HepG2 (cell line): Measurements from ENCODE around the gene TCEANC2. TPM values are rescaled to one million over a fixed set of nuclear protein-coding genes. Genes with fewer than 3 reads are reported as not detected.

Experiments used
- DZIP1 ChIP-seq: sonication (generic); formaldehyde crosslinking; IDR thresholded peaks from 2 replicates; pipeline ENCODE4 v1.5.0; 2020; ENCODE audit warnings: mild to moderate bottlenecking, missing genetic modification reagents
- ELF1 ChIP-seq: sonication (generic); formaldehyde crosslinking; IDR thresholded peaks from 2 replicates; pipeline ENCODE4 v1.4.0; 2020; ENCODE audit warnings: missing genetic modification reagents
- ESRRA ChIP-seq: sonication (generic); formaldehyde crosslinking; IDR thresholded peaks from 2 replicates; pipeline ENCODE4 v1.5.1; 2020; ENCODE audit warnings: mild to moderate bottlenecking, low read depth, missing genetic modification reagents
- NFIC ChIP-seq: IDR thresholded peaks from 2 replicates; pipeline ENCODE4 v1.6.1; 2012; ENCODE audit warnings: mild to moderate bottlenecking, low read length, inconsistent platforms
- SMAD3 ChIP-seq: sonication (generic); formaldehyde crosslinking; IDR thresholded peaks from 2 replicates; pipeline ENCODE4 v1.4.0; 2020; ENCODE audit warnings: missing genetic modification reagents
- TP53 ChIP-seq: sonication (generic); formaldehyde crosslinking; conservative IDR thresholded peaks from 2 replicates; pipeline ENCODE4 v1.4.0; 2020; ENCODE audit warnings: missing genetic modification reagents
- ZNF124 ChIP-seq: sonication (generic); formaldehyde crosslinking; IDR thresholded peaks from 2 replicates; pipeline ENCODE4 v1.4.0; 2020; ENCODE audit warnings: missing genetic modification reagents
- ZNF318 ChIP-seq: sonication (generic); formaldehyde crosslinking; IDR thresholded peaks from 2 replicates; pipeline ENCODE4 v1.4.0; 2020; ENCODE audit warnings: mild to moderate bottlenecking, missing genetic modification reagents
- polyA plus RNA-seq, 8 experiments: library from polyadenylated mRNA; depleted of rRNA in 3 of 8; stranded (reverse) in 7 of 8; unstranded in 1 of 8; fragments of >200 nt; fragmentation: Illumina TruSeq in 4 of 8; extraction: Trizol in 4 of 8; gene quantifications; 2 replicates each; pipeline versions ENCODE4 v1.2.1 to v1.2.3, GENCODE V29; 2011 to 2016; ENCODE audit warnings: low read depth in 4 of 8, missing spikeins in 1 of 8, mixed read lengths in 1 of 8; ENCODE audit not compliant: insufficient read depth in 1 of 8
- total RNA-seq, 5 experiments: library from RNA; depleted of rRNA; stranded (reverse); fragments of >200 nt; fragmentation: Illumina TruSeq; extraction: Trizol; gene quantifications; 2 replicates each; pipeline ENCODE4 v1.2.3, GENCODE V29; 2016; ENCODE audit warnings: low read depth in 1 of 5
- TF ChIP-seq, protein P1 (sequence below): sonication (generic); formaldehyde crosslinking; IDR thresholded peaks from 2 replicates; pipeline ENCODE4 v1.4.0; 2020; ENCODE audit warnings: missing genetic modification reagents, borderline replicate concordance
- TF ChIP-seq, protein P2 (sequence below): IDR thresholded peaks from 2 replicates; pipeline ENCODE4 v1.6.1; 2016; ENCODE audit warnings: low read depth, borderline replicate concordance

The TCEANC2 gene
- total and polyA plus RNA-seq, 2 of the 13 experiments (the other 11 are each of a cell fraction or from before 2014, with no cell fraction given), result 3.8 to 5.0 TPM

GRCh38 chr1:54016343-54017282 lies 36.8 kb upstream of the TCEANC2 start (continued):
- TF ChIP-seq, protein P1, sequence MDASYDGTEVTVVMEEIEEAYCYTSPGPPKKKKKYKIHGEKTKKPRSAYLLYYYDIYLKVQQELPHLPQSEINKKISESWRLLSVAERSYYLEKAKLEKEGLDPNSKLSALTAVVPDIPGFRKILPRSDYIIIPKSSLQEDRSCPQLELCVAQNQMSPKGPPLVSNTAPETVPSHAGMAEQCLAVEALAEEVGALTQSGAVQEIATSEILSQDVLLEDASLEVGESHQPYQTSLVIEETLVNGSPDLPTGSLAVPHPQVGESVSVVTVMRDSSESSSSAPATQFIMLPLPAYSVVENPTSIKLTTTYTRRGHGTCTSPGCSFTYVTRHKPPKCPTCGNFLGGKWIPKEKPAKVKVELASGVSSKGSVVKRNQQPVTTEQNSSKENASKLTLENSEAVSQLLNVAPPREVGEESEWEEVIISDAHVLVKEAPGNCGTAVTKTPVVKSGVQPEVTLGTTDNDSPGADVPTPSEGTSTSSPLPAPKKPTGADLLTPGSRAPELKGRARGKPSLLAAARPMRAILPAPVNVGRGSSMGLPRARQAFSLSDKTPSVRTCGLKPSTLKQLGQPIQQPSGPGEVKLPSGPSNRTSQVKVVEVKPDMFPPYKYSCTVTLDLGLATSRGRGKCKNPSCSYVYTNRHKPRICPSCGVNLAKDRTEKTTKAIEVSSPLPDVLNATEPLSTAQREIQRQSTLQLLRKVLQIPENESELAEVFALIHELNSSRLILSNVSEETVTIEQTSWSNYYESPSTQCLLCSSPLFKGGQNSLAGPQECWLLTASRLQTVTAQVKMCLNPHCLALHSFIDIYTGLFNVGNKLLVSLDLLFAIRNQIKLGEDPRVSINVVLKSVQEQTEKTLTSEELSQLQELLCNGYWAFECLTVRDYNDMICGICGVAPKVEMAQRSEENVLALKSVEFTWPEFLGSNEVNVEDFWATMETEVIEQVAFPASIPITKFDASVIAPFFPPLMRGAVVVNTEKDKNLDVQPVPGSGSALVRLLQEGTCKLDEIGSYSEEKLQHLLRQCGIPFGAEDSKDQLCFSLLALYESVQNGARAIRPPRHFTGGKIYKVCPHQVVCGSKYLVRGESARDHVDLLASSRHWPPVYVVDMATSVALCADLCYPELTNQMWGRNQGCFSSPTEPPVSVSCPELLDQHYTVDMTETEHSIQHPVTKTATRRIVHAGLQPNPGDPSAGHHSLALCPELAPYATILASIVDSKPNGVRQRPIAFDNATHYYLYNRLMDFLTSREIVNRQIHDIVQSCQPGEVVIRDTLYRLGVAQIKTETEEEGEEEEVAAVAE (CRISPR knock-in tag), result 0 out of 2 replicates have a peak, but pooled peaks have one; percentile 41
- peak; percentile 29; the same call in 1 of the 2 replicates for TF ChIP-seq ELF1 (CRISPR knock-in tag)
- no peak for TF ChIP-seq TP53 (CRISPR knock-in tag)
- TF ChIP-seq ZNF124 (CRISPR knock-in tag), result 0 out of 2 replicates have a peak, but pooled peaks have one; percentile 38
- TF ChIP-seq SMAD3 (CRISPR knock-in tag), result peak; percentile 57; the same call in 1 of the 2 replicates
- TF ChIP-seq, protein P2, sequence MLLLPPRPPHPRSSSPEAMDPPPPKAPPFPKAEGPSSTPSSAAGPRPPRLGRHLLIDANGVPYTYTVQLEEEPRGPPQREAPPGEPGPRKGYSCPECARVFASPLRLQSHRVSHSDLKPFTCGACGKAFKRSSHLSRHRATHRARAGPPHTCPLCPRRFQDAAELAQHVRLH (CRISPR knock-in tag), result no peak
- TF ChIP-seq NFIC, result no peak
- TF ChIP-seq ESRRA, result 0 out of 2 replicates have a peak, but pooled peaks have one; percentile 62
- TF ChIP-seq DZIP1 (CRISPR knock-in tag), result no peak
- no peak for TF ChIP-seq ZNF318 (CRISPR knock-in tag)
